NCI-H345 treated with DMSO at 0.1 percent for 48 hours (cell line): ENCODE results near the gene HEATR5B.

Experiments
- DNase-seq: peaks from one replicate; lab custom pipeline; 2025; ENCODE audit not compliant: unreplicated experiment; lab: John Stamatoyannopoulos, UW

HEATR5B gene

GRCh38 chr2:37083873-37084794 lies at the start of gene HEATR5B, which contains the start of gene GPATCH11:
Gene HEATR5B (minus strand): TSS chr2:37084372. CDS start chr2:37083414, 958 bp downstream.
Gene GPATCH11 (plus strand): TSS chr2:37084518. CDS start chr2:37088382, 3,864 bp downstream.
- peak; percentile 98 for DNase-seq

- DNase-seq = no peak
These were observed 48.7 kb upstream of the HEATR5B start for GRCh38 chr2:37132914-37133313.

DNA sequence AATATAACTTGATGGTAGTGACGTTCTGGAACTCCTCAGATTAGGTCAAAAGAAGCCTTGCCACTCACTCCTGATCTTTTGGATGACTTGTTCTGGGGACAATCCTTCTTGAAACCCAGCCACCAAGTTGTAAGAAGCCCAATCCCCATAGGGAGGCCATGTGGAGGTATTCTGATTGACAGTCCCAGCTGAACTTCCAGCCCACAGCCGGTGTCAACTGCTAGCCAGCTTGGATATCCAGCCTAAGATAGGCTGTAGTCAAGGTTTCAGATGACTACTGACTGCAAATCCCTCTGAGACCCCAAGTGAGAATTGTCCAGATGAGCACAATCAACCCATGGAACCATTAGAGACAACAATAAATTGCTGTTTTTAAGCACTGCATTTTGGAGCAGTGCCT lies 41.2 kb upstream of the HEATR5B start:
- no peak for DNase-seq

- DNase-seq = no peak
These were observed 35.0 kb upstream of the HEATR5B start for GRCh38 chr2:37119157-37119556.

GRCh38 chr2:37117566-37117965 lies 33.4 kb upstream of the HEATR5B start:
- DNase-seq = no peak

DNA sequence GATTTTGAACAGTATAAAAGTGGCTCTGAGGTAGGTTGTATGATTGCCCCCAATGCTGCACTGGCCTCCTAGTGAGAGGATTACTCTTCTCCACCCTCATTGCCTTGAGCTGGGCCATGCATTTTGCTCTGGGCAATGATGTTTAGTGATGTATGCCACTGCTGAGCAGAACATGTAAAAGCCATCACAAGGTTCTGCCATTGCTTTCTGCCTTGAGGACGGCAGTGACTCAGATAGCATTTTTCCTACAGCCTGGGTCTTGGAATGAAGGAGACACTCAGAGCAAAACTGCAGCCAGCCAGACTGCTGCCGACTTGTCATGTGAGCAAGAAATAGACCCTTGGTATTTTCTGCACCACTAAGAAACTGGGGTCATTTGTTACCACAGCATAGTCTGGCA lies 27.8 kb upstream of the HEATR5B start:
- DNase-seq = no peak

DNA sequence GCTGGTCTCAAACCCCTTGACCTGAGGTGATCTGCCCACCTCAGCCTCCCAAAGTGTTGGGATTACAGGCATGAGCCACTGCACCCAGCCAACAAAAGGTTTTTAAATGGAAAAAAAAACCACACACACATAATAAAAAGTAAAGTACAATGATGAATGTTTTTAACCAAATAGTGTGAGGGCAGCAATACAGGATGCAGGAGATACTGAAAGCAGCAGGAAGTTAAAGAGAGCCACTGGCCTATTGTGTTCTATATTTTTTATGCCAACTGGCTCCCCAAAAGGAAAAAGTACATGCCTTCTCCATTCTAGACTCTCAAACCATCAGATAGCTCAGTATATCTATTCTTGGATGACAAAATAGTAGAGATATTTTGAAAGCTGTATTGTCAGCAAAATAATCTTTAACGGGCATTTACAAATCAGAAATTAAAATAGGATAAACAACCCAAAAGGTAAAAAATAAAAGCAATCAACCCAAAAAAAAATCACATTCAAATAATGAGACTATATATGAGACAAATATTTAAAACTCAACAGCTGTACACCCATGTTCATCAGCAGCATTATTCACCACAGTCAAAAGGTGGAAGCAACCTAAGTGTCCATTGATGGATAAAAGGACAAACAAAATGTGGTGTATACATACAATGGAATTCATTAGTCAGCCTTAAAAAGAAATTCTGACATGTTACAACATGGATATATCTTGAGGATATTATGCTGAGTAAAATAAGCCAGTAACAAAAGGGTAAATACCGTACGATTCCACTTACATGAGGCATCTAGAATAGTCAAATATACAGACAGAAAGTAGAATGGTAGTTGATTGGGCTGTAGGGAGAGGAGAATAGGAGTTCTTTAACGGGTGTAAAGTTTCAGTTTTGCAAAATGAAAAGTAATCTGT lies 26.4 kb upstream of the HEATR5B start:
- DNase-seq = no peak

GRCh38 chr2:37109523-37109922 lies 25.4 kb upstream of the HEATR5B start:
- DNase-seq = no peak

- DNase-seq = no peak
These were observed 21.0 kb upstream of the HEATR5B start for GRCh38 chr2:37105150-37105549.

DNA sequence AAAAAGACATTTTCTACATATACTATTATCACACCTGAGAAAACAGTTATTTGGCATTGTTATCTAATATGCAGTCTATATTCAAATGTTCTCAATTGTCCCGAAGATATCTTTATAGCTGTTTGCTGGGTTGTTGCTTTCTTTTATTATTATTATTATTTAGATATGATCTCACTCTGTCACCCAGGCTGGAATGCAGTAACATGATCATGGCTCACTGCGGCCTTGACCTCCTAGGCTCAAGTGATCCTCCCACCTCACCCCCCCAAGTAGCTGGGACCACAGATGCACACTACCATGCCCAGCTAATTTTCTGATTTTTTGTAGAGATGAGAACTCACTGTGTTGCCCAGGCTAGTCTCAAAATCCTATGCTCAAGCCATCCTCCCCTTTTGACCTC lies 20.0 kb upstream of the HEATR5B start:
- no peak for DNase-seq

GRCh38 chr2:37102588-37102987 lies 18.4 kb upstream of the HEATR5B start:
- DNase-seq = no peak

GRCh38 chr2:37100054-37100453 lies 15.9 kb upstream of the HEATR5B start:
- no peak for DNase-seq

- DNase-seq = no peak
These were observed 14.4 kb upstream of the HEATR5B start for GRCh38 chr2:37098416-37099118.

GRCh38 chr2:37096568-37096967 lies 12.4 kb upstream of the HEATR5B start:
- no peak for DNase-seq

DNA sequence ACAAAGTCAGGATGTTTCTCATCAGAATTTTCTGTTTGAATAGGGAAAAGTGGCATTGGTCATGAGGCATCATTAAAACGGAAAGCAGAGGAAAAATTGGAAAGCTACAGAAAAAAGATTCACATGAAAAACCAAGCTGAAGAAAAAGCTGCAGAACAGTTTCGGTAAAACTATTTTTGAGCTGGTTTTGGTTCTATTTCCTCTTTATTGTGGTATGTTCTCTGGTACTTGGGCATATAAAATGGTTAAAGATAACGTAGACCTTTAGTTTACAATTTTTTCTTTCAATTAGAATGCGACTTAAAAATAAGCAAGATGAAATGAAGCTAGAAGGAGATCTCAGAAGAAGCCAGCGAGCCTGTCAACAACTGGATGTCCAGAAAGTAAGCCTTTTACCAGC lies 7.7 kb upstream of the HEATR5B start:
- no peak for DNase-seq

GRCh38 chr2:37090019-37090477 lies 5.9 kb upstream of the HEATR5B start:
- DNase-seq = no peak

GRCh38 chr2:37085731-37086147 lies 1.6 kb upstream of the HEATR5B start:
- DNase-seq = no peak

- no peak for DNase-seq
These were observed 625 bp upstream of the HEATR5B start for GRCh38 chr2:37084797-37085196.

GRCh38 chr2:37080689-37081088 lies 3.5 kb downstream of the HEATR5B start:
- no peak for DNase-seq

DNA sequence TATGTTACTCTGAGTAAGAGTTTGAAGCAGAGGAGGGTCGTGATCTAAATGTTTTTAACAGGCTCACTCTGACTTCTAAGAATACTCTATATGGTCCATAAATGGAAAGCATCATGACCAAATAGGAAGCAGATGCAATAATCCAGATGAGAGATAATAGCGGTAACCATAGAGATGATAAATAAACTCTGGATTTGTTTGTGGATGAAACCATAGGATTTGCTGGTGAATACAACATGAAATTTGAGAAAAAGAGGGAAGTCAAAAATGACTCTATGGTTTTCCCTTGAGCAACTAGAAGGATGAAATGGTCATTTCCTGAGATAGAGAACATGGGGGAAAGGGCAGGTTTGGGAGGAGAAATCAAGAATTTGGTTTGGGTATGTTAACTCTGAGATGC lies 3.9 kb downstream of the HEATR5B start:
- DNase-seq = no peak

GRCh38 chr2:37070931-37071330 lies 13.2 kb downstream of the HEATR5B start:
- no peak for DNase-seq
